Lower leg skin (tissue), 3 donors: ENCODE results near the gene PRCP.

Experiments used
- POLR2A ChIP-seq, 2 donors: fragments of 450-650 bp; IDR thresholded peaks; one replicate each; pipeline ENCODE4 v1.6.1; 2016 to 2017; ENCODE audit warnings: antibody characterized with exemption in 2 of 2, mild to moderate bottlenecking in 1 of 2, moderate library complexity in 1 of 2
- TF ChIP-seq, protein P1 (sequence below), 3 donors: fragments of 450-650 bp; IDR thresholded peaks; one replicate each; pipeline ENCODE4 v1.5.1; 2016; ENCODE audit warnings: antibody characterized with exemption in 3 of 3, mild to moderate bottlenecking in 3 of 3, moderate library complexity in 2 of 3

GRCh38 chr11:82787981-82788380, 112.2 kb downstream of the PRCP start:
- TF ChIP-seq, protein P1, sequence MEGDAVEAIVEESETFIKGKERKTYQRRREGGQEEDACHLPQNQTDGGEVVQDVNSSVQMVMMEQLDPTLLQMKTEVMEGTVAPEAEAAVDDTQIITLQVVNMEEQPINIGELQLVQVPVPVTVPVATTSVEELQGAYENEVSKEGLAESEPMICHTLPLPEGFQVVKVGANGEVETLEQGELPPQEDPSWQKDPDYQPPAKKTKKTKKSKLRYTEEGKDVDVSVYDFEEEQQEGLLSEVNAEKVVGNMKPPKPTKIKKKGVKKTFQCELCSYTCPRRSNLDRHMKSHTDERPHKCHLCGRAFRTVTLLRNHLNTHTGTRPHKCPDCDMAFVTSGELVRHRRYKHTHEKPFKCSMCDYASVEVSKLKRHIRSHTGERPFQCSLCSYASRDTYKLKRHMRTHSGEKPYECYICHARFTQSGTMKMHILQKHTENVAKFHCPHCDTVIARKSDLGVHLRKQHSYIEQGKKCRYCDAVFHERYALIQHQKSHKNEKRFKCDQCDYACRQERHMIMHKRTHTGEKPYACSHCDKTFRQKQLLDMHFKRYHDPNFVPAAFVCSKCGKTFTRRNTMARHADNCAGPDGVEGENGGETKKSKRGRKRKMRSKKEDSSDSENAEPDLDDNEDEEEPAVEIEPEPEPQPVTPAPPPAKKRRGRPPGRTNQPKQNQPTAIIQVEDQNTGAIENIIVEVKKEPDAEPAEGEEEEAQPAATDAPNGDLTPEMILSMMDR (IDR thresholded peaks at IDR 0.05) = no peak
- TF ChIP-seq POLR2A (IDR thresholded peaks at IDR 0.05) = no peak
